GM12878 (cell line): ENCODE data around the gene HOXC9. TPM values are rescaled to one million over a fixed set of nuclear protein-coding genes. Genes with fewer than 3 reads are reported as not detected.

ENCODE experiments used
- ASH2L ChIP-seq: fragments of 300-600, 200-600 bp; sonication (generic); IDR thresholded peaks from 2 replicates; pipeline ENCODE4 v1.6.1; 2017; ENCODE audit warnings: low read depth, mild to moderate bottlenecking, borderline replicate concordance
- CHD1 ChIP-seq: IDR thresholded peaks from 2 replicates; pipeline ENCODE4 v1.6.1; 2012; ENCODE audit warnings: low read depth, low read length, improper control_type of control experiment
- CHD4 ChIP-seq: fragments of 200-600 bp; sonication (generic); IDR thresholded peaks from 2 replicates; pipeline ENCODE4 v1.6.1; 2016; ENCODE audit warnings: mild to moderate bottlenecking
- CUX1 ChIP-seq: IDR thresholded peaks from 2 replicates; pipeline ENCODE4 v1.6.1; 2012; ENCODE audit warnings: improper control_type of control experiment, low read depth, low read length; ENCODE audit not compliant: insufficient replicate concordance
- KDM1A ChIP-seq: fragments of 200-600 bp; sonication (generic); IDR thresholded peaks from 2 replicates; pipeline ENCODE4 v1.6.1; 2016; ENCODE audit warnings: borderline replicate concordance
- MTA3 ChIP-seq: IDR thresholded peaks from 2 replicates; pipeline ENCODE4 v1.6.1; 2012; ENCODE audit warnings: low read length, inconsistent platforms, borderline replicate concordance
- NR2C1 ChIP-seq: fragments of 450-650 bp; IDR thresholded peaks from 2 replicates; pipeline ENCODE4 v1.6.1; 2017; ENCODE audit warnings: antibody characterized with exemption, mild to moderate bottlenecking, moderate library complexity
- PBX3 ChIP-seq: IDR thresholded peaks from 2 replicates; pipeline ENCODE4 v1.6.1; 2011; ENCODE audit warnings: mild to moderate bottlenecking, low read depth, low read length, moderate library complexity; ENCODE audit not compliant: insufficient replicate concordance
- SP1 ChIP-seq: IDR thresholded peaks from one replicate; pipeline ENCODE4 v1.6.1; 2011; ENCODE audit warnings: low read depth, low read length
- TBL1XR1 ChIP-seq: IDR thresholded peaks from 2 replicates; pipeline ENCODE4 v1.6.1; 2012; ENCODE audit warnings: low read depth, low read length, improper control_type of control experiment
- TCF12 ChIP-seq: IDR thresholded peaks from 2 replicates; pipeline ENCODE4 v1.6.1; 2011; ENCODE audit warnings: low read depth, mild to moderate bottlenecking, low read length
- polyA plus RNA-seq, 11 experiments: library from polyadenylated mRNA; depleted of rRNA in 4 of 11; unstranded in 6 of 11; stranded (reverse) in 5 of 11; fragments of >200 nt; fragmentation: Nextera tagmentation in 4 of 11; fragmentation: Illumina TruSeq in 1 of 11; extraction: Ambion mirVana in 4 of 11; extraction: Trizol in 1 of 11; gene quantifications; 1 replicate in 1 of 11; 2 replicates in 10 of 11; pipeline versions ENCODE4 v1.2.1 to v1.2.3, GENCODE V29; 2011 to 2016; ENCODE audit warnings: inconsistent platforms in 2 of 11, missing spikeins in 2 of 11, low read depth in 1 of 11
- total RNA-seq, 4 experiments: library from RNA; depleted of rRNA in 3 of 4; stranded (reverse); fragments of >200 nt in 3 of 4; fragmentation: Illumina TruSeq in 1 of 4; extraction: Trizol in 1 of 4; gene quantifications; 2 replicates each; pipeline versions ENCODE4 v1.2.1 to v1.2.3, GENCODE V29; 2013 to 2021

HOXC9 gene
- total and polyA plus RNA-seq, 10 of the 15 experiments (the other 5 are each of a cell fraction or from before 2014, with no cell fraction given), result not detected

DNA sequence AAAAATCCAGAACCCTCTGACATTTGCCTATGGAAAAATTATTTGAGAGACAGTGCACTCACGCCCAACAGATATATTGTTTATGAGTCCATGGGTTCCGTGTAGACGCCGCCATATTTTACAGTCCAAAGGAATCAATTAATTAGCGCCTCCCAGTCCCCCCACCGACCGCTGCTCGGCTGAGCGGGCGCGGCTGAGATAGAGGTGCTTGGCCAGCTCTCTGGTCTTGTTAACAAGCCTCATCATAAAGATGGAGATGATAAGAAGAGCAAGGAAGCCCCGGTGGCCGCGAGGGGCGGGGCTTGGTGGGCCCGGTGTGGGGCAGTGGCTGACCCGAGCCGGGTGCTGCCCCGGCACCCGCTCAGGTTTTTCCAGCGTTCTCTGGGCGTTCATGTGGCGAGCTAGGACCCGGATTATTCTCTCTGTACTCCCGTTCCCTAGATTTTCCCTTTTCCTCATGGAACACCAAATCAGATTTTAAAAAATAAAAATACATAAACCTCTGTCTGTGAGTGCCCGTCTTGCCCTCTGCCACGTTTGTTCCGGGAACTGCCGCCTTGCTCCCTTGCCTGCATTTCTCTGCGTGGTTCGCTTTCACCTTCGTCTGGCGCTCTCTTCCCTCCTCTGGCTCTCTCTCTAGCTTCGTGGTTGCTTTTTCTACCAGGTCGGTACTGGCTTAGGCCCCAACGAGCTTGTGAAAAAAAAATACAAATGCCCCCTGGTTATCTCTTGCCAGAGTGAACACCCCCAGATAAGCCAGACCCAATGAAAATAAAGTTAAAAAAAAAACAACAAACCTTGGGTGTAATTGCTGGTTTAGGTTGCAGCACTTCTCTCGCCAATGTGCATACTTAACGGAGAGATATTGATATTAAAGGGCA, 36.3 kb upstream of the HOXC9 start (continued):
- no peak for TF ChIP-seq CUX1
- TF ChIP-seq SP1, result no peak
- TF ChIP-seq ASH2L, result no peak
- no peak for TF ChIP-seq CHD1
- TF ChIP-seq MTA3, result no peak
- no peak for TF ChIP-seq CHD4
- no peak for TF ChIP-seq TCF12
- no peak for TF ChIP-seq NR2C1
- no peak for TF ChIP-seq TBL1XR1
- TF ChIP-seq PBX3, result no peak
- TF ChIP-seq KDM1A, result no peak
